ENCODE measurements around the gene GPX6. TPM values are rescaled to one million over a fixed set of nuclear protein-coding genes. Genes with fewer than 3 reads are reported as not detected.

The GPX6 gene
- total RNA-seq, 1 experiment from 2014 or later, result not detected

GRCh38 chr6:28525496-28526039, 10.0 kb upstream of the GPX6 start, which contains the start of gene GPX5:
Gene GPX5 (plus strand): TSS chr6:28525881. CDS start chr6:28526014, 133 bp downstream.
- no peaks in the 10 kb centered on the region for H3K9me3 Mint-ChIP-seq
- Histone ChIP-seq H2BK12ac (ENCODE audit: insufficient read length, low read depth, low read length) (no peak within 1 kb of the TSS), H3K27me3 (ENCODE audit: insufficient read depth, low read length) (no peaks in the 10 kb centered on the region), H2BK15ac (ENCODE audit: low read depth, low read length) (no peak within 1 kb of the TSS), H3T11ph (ENCODE audit: low read length) (no peak within 1 kb of the TSS), H2AK5ac (ENCODE audit: insufficient read length, low read length) (no peak within 1 kb of the TSS), H3K79me1 (ENCODE audit: insufficient read depth, low read depth, low read length, poor library complexity, severe bottlenecking) (no peaks in the 10 kb centered on the region), H4K8ac (replicated peaks; ENCODE audit: insufficient read length, low read depth, low read length) (no peak within 1 kb of the TSS), H3K23ac (ENCODE audit: insufficient read length, low read depth, low read length) (no peak within 1 kb of the TSS), H3K79me2 (ENCODE audit: insufficient read depth, low read length) (no peaks in the 10 kb centered on the region), H2BK20ac (ENCODE audit: low read depth, low read length, poor library complexity, severe bottlenecking) (no peak within 1 kb of the TSS), H2AFZ (ENCODE audit: low read length) (no peak within 1 kb of the TSS), H3K23me2 (ENCODE audit: insufficient read length, low read depth, low read length, poor library complexity, severe bottlenecking) (no peaks in the 10 kb centered on the region), H2BK5ac (ENCODE audit: insufficient read length, low read length) (no peak within 1 kb of the TSS), H3K56ac (ENCODE audit: insufficient read length, low read depth, low read length) (no peak within 1 kb of the TSS), H3K18ac (ENCODE audit: insufficient read length, low read depth, low read length) (no peak within 1 kb of the TSS), H3K9me3 (ENCODE audit: control insufficient read depth, low read depth, low read length) (no peaks in the 10 kb centered on the region), H3K4me2 (ENCODE audit: insufficient read depth, insufficient read length, low read length) (no peak within 1 kb of the TSS), H3K14ac (ENCODE audit: insufficient read depth, low read length) (no peak within 1 kb of the TSS), H3K27ac (ENCODE audit: insufficient read length, low read depth, low read length) (no peak within 1 kb of the TSS), H4K20me1 (ENCODE audit: control insufficient read depth, insufficient read depth, insufficient read length) (no peaks in the 10 kb centered on the region), H3K4ac (ENCODE audit: low read depth, low read length) (no peak within 1 kb of the TSS), H3K4me1 (ENCODE audit: insufficient read depth, low read length) (no peaks in the 10 kb centered on the region), H2BK120ac (ENCODE audit: low read depth, low read length, poor library complexity, severe bottlenecking) (no peak within 1 kb of the TSS), H4K91ac (ENCODE audit: insufficient read length, low read depth, low read length) (no peak within 1 kb of the TSS), H3K9ac (ENCODE audit: extremely low read depth, insufficient read length, low read length) (no peak within 1 kb of the TSS), H4K5ac (ENCODE audit: insufficient read length, low read depth, low read length) (no peak within 1 kb of the TSS)
- peaks cover 14 to 19% of the 10 kb centered on the region in 2 experiments for H3K4me1 Mint-ChIP-seq
- peaks cover 4% of the 10 kb centered on the region for H3K27me3 Mint-ChIP-seq (ENCODE audit: low read depth)
- no CpG with 5 or more reads among the region's 10 CpGs for WGBS (ENCODE audit: extremely low coverage, insufficient read length, low lambda C conversion rate)
- TF ChIP-seq CTCF (conservative IDR thresholded peaks at IDR 0.05), result no peak
- H3K4me3 Mint-ChIP-seq, result no peak within 1 kb of the TSS
- H3K27ac Mint-ChIP-seq, result no peak within 1 kb of the TSS; a peak in 2 of 7 replicates
- no peaks in the 10 kb centered on the region for H3K36me3 Mint-ChIP-seq (ENCODE audit: insufficient read depth in 1 of 3, low read depth in 3 of 3)
- no peak for DNase-seq

Measured in H9 (cell line).